GM21367 (cell line): ENCODE data around the gene ZACN.
"Not testable (repeated sequence)": the region's sequence is repeated elsewhere in the genome, so short reads cannot be mapped to it uniquely, and the experiment has no call there.

Experiments
- ATAC-seq: cut with Tn5 transposase; IDR thresholded peaks from one replicate; pipeline ENCODE4 v1.9.1; 2021; ENCODE audit not compliant: unreplicated experiment

Gene ZACN

DNA sequence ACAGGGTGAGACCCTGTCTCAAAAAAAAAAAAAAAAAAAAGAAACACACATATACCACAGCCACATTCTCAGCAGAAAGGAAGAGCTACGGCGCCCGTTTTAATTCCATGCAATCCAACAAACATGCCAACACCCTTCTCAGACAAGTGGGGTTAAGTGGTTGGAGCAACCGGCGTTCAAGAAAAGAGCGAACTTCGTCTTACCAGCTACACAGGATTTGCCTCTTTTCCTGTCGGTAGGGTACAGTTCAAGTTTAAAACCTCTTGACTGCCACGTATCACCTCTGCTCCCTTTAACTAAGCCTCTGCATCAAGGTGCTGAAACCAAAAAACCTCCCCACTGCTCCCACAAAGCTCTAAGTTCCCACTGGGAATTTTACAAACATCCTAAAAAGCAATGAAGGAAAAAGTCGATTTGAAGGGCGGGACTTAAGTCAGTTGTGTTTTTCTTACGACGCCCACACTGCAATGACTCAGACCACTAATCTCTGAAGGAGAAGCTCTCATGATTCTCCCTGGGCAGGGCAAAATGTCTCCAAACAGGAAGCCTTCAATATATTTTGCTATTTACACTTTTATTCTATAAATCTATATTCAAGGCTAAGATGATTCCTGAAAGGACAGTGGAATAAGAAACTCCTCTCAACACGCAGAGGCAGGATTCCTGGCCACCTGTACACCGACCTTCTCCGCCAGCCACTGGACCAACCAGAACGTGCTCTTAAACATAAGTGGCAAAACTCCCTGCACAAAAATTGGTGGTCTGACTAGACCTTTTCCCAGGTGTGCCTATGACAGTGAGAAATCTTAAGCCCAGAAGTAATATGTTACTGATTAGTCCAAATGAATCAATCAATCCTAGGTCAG is 25.5 kb upstream of the ZACN start:
- ATAC-seq: no peak

DNA sequence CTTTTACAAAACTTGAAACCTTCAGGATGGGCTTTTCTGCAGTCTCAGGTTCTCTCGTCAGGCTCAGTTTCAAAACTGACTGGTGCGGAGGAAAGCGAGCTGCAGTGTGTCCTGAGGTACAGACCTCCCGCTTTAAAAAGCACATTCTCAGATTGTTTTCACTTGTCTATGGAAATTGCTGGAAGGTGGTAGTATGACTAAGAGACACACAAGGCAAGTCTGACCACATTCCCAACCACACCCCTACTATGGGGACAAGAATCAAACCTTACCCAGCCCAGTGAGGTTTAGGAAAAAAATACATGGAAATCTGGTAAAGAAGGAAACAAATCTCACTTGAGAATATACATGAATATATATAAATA is 24.9 kb upstream of the ZACN start:
- ATAC-seq: no peak

DNA sequence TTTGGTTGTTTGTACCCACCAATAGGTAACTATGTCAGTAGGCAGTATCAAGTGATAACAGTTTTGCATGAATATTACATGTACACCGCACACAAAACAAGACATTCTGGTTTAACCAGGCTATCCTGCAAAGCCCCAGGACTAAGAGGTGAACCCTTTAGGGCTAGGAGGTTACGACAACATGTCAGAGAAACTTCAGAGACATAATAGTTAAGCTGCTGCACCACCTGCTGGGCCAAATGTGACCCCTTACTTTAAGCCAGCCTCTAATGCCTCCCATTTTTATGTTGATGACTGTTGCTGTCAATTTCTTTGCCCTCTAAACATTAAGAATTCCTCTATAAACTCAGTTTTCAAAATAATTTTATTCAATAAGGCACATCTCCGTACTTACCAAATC is 22.1 kb upstream of the ZACN start:
- no peak for ATAC-seq

DNA sequence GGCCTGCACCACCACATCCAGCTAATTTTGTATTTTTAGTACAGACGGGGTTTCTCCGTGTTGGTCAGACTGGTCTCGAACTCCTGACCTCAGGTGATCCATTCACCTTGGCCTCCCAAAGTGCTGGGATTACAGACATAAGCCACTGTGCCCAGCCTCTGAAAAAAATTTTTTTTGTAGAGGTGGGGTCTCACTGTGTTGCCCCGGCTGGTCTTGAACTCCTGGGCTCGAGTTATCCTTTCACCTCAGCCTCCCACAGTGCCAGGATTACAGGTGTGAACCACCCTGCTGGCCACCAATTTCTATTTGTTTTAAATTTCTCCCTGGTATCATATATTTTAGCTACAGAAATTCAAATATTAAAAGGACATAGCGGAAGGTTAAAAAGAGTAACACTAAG is 20.7 kb upstream of the ZACN start:
- ATAC-seq: not testable (repeated sequence)

DNA sequence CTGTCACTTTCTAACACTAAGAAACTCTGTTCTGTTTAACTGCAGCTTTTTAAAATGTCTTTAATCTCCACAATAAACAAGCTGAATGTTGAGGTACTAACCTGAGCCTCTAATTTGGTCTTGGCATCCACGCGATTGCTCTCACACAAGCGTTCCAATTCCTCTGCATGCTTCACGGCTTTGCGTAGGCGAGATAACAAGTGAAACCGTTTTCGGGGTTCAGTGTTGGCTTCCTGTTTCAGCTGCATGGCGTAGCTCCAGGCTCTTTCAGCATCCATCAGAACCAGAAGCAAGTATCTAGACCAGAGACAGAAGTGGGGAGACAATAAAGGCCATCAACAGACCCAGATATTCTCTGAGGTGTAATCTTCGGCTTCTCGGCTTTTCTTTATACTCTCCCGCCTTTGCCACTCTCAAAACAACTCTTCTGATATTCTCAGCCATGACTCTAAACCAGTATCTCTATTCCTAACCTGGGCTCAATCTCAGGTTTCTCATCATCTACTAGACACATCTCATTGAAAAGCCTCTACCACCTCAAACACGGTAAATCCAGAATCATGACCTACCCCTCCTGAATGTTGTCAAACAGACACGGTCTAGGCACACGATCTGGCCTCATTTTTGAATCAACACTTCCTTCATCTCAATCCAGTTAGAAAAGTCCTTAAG is 15.0 kb upstream of the ZACN start:
- ATAC-seq: no peak

DNA sequence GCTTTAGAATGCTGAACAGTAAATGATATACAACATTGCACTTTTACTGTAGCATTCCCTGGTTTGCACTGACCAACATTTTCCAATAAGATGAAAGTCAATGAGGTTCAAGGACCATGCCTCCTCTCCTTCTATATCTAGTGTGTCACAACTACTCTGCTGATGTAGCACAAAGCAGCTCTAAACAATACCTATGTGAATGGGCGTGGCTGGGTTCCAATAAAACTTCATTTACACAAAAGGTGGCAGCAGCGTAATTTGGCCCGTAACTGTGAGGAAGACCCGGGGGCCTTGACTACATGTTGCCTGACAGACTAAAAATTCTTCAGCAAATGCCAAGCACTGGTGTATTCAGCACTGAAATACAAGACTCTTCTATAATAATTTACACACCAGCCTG is 13.2 kb upstream of the ZACN start:
- no peak for ATAC-seq

DNA sequence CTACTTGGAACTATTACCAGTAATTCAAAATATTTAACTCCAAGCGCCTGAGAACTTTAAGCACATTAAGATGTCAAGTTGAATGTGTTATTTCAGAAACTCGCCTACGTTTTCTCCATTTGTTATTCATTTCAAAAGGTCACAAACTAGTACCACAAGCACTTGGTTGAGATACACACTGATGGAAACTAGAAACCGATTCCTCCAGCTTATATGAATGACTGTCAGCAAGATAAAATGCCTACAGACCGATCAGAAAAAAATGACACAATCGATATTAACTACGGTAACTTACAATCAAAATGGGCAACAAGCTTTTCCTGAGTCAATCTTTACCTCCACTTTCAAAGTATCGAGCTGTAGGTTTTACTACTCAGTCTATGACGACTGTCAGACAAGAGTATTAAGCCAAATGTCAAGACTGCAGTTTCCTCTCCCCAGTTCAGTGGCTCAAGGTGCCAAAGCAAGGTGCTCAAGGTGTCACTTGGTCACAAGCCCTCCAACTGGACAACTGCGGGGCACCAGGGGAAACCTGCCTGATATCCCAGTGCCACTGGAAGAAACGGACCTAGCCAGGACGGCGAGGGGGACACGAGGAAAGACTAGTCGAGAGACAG is 7.3 kb upstream of the ZACN start:
- no peak for ATAC-seq

DNA sequence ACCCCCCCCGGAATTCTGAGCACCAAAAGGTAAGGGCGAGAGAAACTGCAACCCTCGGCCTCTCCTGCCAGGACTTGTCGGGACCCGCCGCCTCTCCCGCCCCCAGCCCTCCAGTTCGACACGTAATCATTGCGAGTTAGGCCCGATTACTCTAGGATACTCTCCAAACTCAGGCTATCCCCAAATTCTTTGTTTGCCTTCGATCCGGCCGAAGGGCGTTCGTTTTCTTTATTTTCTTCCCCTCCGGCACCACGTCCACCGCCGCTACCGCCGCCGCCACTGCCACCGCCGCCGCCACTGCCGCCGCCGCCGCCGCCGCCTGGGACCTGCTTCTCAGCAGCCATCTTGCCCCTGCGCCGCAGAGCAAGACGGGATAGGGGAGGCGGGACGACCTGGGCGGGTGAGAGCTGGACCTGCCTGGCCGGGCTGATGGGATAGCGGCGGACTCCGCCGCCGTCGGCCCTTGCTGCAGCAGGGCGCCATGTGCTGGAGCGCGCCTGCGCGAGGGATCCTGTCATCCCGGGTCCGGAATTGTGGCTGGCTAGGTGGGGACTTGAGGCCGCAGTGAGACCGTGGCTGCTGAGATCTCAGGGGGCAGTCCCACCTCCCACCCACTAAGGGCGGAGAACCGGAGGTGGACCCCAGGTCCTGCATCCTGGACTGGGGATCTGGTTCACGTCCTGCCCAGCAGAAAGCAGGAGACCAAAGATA is 6.7 kb upstream of the ZACN start, which contains the start of gene SRP68:
SRP68 (minus strand) TSS at position 370 of the 711 bp plus-strand sequence; CDS start at position 344, 26 bp downstream.
- peak; percentile 83 for ATAC-seq

DNA sequence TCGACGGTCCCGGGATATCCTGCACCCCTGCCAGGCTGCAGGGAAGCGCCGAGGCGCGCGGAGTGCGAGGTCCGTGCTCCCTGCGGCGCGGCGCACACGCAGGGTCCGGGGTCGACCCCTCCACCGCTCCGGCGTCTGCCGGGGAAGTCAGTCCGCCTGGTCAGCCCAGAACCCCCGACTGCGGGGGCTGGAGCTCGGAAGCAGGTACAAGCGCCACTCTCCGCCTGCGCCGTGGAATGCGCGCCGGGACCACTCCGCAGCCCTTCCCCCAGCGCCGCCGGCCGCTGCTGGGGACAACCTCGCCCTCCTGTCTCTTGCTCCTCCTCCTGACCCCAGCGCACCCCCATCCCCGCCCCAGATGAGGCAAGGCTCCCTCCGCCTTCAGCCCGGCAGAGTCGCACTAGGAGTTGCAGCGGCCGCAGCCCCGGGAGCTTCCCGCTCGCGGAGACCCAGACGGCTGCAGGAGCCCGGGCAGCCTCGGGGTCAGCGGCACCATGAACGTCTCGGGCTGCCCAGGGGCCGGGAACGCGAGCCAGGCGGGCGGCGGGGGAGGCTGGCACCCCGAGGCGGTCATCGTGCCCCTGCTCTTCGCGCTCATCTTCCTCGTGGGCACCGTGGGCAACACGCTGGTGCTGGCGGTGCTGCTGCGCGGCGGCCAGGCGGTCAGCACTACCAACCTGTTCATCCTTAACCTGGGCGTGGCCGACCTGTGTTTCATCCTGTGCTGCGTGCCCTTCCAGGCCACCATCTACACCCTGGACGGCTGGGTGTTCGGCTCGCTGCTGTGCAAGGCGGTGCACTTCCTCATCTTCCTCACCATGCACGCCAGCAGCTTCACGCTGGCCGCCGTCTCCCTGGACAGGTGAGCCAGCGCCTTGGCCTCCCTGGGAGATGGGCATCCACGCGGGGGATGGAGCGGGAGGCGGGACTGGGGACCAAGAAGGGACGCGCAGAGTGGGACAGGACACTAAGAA is 4.3 kb upstream of the ZACN start, which contains the start of gene GALR2:
GALR2 (plus strand) TSS at position 392 of the 974 bp plus-strand sequence; CDS start at position 495, 103 bp downstream.
- ATAC-seq: no peak

DNA sequence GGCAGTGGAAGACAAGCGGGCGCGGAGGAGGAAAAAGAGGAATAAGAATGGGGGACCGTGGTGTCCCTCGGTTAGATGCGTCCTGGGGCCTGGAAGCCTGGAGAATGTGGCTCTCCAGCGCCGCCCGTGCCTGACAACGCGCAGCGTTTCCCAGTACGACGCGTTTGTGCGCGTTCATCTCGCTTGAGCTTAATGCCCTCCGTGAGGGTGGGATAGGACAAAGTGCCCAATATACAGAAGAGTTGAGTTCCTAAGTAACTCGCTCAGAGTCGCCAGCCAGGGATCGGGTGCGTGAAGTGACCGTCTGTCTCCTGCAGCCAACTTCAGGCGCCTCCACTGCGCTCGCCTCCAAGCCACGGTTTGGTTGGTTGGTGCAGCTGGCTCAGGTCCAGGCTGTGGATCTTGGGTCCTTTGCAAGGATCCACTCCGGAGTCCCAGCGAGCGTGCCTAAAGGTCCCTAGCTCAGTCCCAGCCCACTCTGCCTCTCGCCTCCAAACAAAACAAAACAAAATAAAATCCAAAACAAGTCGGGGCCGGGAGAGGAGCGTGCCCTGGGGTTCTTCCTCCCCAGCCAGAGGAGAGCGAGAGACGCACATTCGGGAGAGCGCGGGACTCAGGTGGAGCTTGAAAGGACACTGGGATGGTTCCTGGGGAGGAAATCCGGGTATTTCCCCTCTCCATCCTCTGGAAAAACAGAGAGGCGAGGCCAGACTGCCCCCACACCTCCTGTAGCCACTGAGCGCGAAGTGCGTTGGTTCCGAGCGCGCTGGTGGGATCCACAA is 3.4 kb upstream of the ZACN start:
- no peak for ATAC-seq

DNA sequence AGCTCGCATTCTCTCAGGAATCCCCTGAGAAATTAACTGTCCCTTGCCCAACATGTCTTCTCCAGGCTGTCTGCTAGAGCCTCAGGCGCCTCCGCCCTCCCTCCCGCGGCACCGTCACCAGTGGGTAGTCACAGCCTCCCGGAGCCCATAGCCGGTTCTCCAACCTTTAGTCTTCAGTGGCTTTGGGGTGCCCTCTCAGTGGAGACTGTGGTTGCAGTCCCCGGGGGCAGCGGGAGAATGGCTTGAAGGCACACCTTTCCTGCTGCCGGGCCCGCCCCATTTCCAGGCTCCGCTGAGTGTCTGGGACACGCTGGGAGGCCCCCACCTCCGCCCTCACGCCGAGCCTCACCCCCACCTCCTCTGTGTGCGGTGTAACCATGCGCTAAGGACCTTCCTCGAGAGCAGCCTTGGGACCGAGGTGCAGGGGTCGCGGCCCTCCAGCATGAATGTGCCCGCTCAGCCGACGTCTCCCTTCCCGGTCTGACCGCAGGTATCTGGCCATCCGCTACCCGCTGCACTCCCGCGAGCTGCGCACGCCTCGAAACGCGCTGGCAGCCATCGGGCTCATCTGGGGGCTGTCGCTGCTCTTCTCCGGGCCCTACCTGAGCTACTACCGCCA is 2.7 kb upstream of the ZACN start:
- no peak for ATAC-seq

DNA sequence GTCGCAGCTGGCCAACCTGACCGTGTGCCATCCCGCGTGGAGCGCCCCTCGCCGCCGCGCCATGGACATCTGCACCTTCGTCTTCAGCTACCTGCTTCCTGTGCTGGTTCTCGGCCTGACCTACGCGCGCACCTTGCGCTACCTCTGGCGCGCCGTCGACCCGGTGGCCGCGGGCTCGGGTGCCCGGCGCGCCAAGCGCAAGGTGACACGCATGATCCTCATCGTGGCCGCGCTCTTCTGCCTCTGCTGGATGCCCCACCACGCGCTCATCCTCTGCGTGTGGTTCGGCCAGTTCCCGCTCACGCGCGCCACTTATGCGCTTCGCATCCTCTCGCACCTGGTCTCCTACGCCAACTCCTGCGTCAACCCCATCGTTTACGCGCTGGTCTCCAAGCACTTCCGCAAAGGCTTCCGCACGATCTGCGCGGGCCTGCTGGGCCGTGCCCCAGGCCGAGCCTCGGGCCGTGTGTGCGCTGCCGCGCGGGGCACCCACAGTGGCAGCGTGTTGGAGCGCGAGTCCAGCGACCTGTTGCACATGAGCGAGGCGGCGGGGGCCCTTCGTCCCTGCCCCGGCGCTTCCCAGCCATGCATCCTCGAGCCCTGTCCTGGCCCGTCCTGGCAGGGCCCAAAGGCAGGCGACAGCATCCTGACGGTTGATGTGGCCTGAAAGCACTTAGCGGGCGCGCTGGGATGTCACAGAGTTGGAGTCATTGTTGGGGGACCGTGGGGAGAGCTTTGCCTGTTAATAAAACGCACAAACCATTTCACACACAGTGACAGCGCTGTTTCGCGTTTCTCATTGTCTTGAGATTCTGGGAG is 2.0 kb upstream of the ZACN start:
- ATAC-seq: no peak

DNA sequence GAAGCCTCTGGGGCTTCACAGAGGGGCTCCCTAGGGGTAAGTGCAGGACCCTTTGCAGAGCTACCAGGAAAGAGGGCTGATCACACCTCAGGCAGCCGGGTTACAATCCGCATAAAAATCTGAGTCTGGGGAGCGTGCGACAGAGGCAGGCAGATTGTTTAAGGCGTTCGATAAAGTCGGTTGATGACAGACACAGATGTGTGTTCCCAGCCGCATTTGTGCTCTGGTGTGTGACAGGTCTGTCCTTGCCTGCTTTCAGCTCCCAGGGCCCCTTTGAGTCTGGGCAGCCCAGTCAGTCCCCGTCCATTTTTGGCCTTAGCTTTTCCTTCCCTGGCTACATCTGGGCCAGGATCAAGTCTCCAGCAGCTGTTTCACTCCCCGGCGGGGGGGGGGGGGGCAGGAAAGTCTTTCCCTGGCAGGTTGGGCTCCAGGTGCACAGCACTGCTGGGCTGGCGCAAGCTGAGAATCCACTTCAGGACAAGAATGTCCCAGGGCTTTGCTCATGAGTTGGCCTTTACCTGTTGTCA is 1.3 kb upstream of the ZACN start:
- ATAC-seq: no peak

DNA sequence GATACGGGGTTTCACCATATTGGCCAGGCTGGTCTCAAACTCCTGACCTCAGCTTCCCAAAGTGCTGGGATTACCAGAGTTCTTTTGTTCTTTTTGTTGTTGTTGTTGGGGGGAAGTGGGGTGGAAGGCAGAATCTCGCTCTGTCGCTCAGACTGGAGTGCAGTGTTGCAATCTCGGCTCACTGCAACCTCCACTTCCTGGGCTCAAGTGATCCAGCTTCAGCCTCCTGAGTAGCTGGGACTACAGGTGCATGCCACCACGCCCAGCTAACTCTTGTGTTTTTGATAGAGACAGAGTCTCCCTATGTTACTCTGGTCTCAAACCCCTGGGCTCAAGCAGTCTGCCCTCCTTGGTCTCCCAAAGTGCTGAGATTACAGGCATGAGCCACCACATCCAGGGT is 612 bp upstream of the ZACN start:
- not testable (repeated sequence) for ATAC-seq

DNA sequence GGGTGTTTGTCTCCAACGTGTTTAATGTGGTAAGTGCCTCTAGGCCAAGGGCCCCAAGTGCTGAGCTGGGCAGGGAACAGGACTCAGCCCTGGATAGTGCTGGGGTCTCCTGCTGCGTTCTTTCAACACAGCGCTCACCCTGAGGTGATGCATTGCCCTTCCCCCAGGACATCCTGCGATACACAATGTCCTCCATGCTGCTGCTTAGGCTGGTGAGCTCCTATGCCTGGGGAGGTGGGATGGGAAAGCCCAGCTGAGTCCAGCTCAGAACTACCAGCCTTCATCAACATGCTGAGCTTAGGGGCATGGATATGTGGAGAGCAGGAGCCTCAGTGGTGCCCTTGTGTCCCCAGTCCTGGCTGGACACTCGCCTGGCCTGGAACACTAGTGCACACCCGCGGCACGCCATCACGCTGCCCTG is 563 bp downstream of the ZACN start:
- ATAC-seq: no peak

DNA sequence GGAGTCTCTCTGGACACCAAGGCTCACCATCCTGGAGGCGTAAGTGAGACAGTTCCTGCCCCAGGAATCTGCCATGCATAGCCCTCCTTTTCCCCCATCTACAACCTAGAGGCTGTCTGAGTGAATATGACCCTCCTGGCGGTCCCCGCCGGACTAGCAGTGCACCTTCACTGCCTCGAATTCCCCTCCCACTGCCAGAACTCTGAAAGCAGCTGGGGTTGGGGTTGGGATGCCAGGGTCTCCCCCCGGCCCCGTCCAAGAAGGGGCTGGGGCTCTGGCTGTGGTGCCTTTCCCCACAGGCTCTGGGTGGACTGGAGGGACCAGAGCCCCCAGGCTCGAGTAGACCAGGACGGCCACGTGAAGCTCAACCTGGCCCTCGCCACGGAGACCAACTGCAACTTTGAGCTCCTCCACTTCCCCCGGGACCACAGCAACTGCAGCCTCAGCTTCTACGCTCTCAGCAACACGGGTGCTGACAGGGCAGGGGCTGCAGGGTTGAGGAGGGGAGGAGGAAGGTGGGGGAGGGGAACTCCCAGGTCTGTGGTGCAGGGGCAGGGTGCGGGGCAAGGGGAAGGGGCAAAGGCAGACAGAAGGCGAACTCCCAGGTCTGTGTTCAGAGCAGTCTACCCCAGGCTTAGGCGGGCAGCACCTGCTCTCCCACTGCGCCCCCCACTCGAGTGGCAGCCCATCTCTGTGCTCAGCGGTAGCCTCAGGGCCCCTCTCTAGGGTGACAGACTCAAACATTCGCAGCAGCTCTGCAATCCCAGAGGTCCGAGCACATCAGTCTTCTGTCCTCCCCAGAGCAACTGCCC is 1.2 kb downstream of the ZACN start:
- no peak for ATAC-seq

DNA sequence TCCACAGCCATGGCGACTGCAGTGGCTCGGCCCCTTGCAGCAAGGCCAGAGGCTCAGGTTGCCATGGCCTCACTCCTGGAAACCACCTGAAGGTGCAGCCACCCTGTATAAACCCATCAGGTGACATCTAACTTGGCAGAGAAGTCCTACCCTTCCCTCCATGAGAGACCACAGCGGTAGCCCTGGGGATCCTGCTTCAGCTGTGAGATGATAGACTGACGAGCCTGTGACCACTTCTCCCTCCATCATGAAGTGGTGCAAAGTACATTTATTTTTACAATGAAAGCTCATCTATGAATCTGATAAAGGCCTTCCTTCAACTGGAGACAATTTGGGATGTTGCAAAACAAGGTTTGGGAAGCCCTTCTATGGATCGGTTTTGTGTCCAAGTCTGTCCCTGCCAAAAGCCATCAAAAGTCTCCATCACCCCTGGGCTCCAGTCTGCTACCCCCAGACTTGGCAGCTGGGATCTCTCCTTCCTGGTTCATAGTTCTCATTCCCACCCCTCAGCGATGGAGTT is 1.8 kb downstream of the ZACN start:
- ATAC-seq: no peak
